Measurements from ENCODE around the gene PAFAH2.
A peak's percentile ranks its signal among the peaks of the same experiment; 100 is the strongest.

The PAFAH2 gene

GRCh38 chr1:25997828-25998761 lies at the start of gene PAFAH2:
TSS of gene PAFAH2 (minus strand) at chr1:25998063. CDS start at chr1:25990816, 7,247 bp downstream.
- DNase-seq: peak; percentile 98
- in situ Hi-C loops (cut with HindIII; ENCODE audit: low pct_ligation_motif_present, low pct_unique_long_range_greater_than_20kb, low sequenced_read_pairs): no loop called here

GRCh38 chr1:26047278-26047874 lies 49.5 kb upstream of the PAFAH2 start:
- in situ Hi-C loops (cut with HindIII; ENCODE audit: low pct_ligation_motif_present, low pct_unique_long_range_greater_than_20kb, low sequenced_read_pairs): no loop called here

GRCh38 chr1:26046246-26047095 lies 48.6 kb upstream of the PAFAH2 start:
- in situ Hi-C loops (cut with HindIII; ENCODE audit: low pct_ligation_motif_present, low pct_unique_long_range_greater_than_20kb, low sequenced_read_pairs): no loop called here
- no peak for DNase-seq

More at GRCh38 chr1:26047278-26047874, 49.5 kb upstream of the PAFAH2 start:
- no peak for DNase-seq

- DNase-seq: no peak
- in situ Hi-C loops (cut with HindIII; ENCODE audit: low pct_ligation_motif_present, low pct_unique_long_range_greater_than_20kb, low sequenced_read_pairs): no loop called here
Observed at GRCh38 chr1:26045722-26046245, 47.9 kb upstream of the PAFAH2 start, which contains the start of gene SLC30A2. TSS of gene SLC30A2 (minus strand) at chr1:26046118. CDS start at chr1:26045896, 222 bp downstream.

GRCh38 chr1:26044971-26045721 lies 47.3 kb upstream of the PAFAH2 start:
- in situ Hi-C loops (cut with HindIII; ENCODE audit: low pct_ligation_motif_present, low pct_unique_long_range_greater_than_20kb, low sequenced_read_pairs): no loop called here
- DNase-seq: no peak

- no peak for DNase-seq
- in situ Hi-C loops (cut with HindIII; ENCODE audit: low pct_ligation_motif_present, low pct_unique_long_range_greater_than_20kb, low sequenced_read_pairs): no loop called here
Observed at GRCh38 chr1:26044414-26044813, 46.6 kb upstream of the PAFAH2 start.

- no peak for DNase-seq
Observed at GRCh38 chr1:26043765-26044164, 45.9 kb upstream of the PAFAH2 start.

GRCh38 chr1:26041978-26042377 lies 44.1 kb upstream of the PAFAH2 start:
- no peak for DNase-seq
- in situ Hi-C loops (cut with HindIII; ENCODE audit: low pct_ligation_motif_present, low pct_unique_long_range_greater_than_20kb, low sequenced_read_pairs): no loop called here

More at GRCh38 chr1:26043765-26044164, 45.9 kb upstream of the PAFAH2 start:
- in situ Hi-C loops (cut with HindIII; ENCODE audit: low pct_ligation_motif_present, low pct_unique_long_range_greater_than_20kb, low sequenced_read_pairs): no loop called here

GRCh38 chr1:26041401-26041800 lies 43.5 kb upstream of the PAFAH2 start:
- in situ Hi-C loops (cut with HindIII; ENCODE audit: low pct_ligation_motif_present, low pct_unique_long_range_greater_than_20kb, low sequenced_read_pairs): no loop called here

GRCh38 chr1:26038904-26039303 lies 41.0 kb upstream of the PAFAH2 start:
- DNase-seq: no peak
- in situ Hi-C loops (cut with HindIII; ENCODE audit: low pct_ligation_motif_present, low pct_unique_long_range_greater_than_20kb, low sequenced_read_pairs): no loop called here

More at GRCh38 chr1:26041401-26041800, 43.5 kb upstream of the PAFAH2 start:
- no peak for DNase-seq

- no peak for DNase-seq
- in situ Hi-C loops (cut with HindIII; ENCODE audit: low pct_ligation_motif_present, low pct_unique_long_range_greater_than_20kb, low sequenced_read_pairs): no loop called here
Observed at GRCh38 chr1:26038477-26038876, 40.6 kb upstream of the PAFAH2 start.

- in situ Hi-C loops (cut with HindIII; ENCODE audit: low pct_ligation_motif_present, low pct_unique_long_range_greater_than_20kb, low sequenced_read_pairs): no loop called here
- no peak for DNase-seq
Observed at GRCh38 chr1:26037904-26038303, 40.0 kb upstream of the PAFAH2 start.

- in situ Hi-C loops (cut with HindIII; ENCODE audit: low pct_ligation_motif_present, low pct_unique_long_range_greater_than_20kb, low sequenced_read_pairs): no loop called here
- DNase-seq: no peak
Observed at GRCh38 chr1:26036756-26037281, 39.0 kb upstream of the PAFAH2 start.

GRCh38 chr1:26035959-26036755 lies 38.3 kb upstream of the PAFAH2 start:
- in situ Hi-C loops (cut with HindIII; ENCODE audit: low pct_ligation_motif_present, low pct_unique_long_range_greater_than_20kb, low sequenced_read_pairs): no loop called here
- DNase-seq: peak; percentile 68

GRCh38 chr1:26035203-26035958 lies 37.5 kb upstream of the PAFAH2 start:
- peak; percentile 86 for DNase-seq
- in situ Hi-C loops (cut with HindIII; ENCODE audit: low pct_ligation_motif_present, low pct_unique_long_range_greater_than_20kb, low sequenced_read_pairs): no loop called here

GRCh38 chr1:26034504-26035202 lies 36.8 kb upstream of the PAFAH2 start:
- peak; percentile 15 for DNase-seq

More at GRCh38 chr1:26034504-26035202, 36.8 kb upstream of the PAFAH2 start:
- in situ Hi-C loops (cut with HindIII; ENCODE audit: low pct_ligation_motif_present, low pct_unique_long_range_greater_than_20kb, low sequenced_read_pairs): no loop called here

All from ACHN (cell line).